GM04503 (cell line): ENCODE measurements around the gene SH2B3.

Experiments
- DNase-seq: peaks from one replicate; pipeline ENCODE4 v3.0.0-alpha.2; 2012; ENCODE audit warnings: low read depth

The SH2B3 gene

DNA sequence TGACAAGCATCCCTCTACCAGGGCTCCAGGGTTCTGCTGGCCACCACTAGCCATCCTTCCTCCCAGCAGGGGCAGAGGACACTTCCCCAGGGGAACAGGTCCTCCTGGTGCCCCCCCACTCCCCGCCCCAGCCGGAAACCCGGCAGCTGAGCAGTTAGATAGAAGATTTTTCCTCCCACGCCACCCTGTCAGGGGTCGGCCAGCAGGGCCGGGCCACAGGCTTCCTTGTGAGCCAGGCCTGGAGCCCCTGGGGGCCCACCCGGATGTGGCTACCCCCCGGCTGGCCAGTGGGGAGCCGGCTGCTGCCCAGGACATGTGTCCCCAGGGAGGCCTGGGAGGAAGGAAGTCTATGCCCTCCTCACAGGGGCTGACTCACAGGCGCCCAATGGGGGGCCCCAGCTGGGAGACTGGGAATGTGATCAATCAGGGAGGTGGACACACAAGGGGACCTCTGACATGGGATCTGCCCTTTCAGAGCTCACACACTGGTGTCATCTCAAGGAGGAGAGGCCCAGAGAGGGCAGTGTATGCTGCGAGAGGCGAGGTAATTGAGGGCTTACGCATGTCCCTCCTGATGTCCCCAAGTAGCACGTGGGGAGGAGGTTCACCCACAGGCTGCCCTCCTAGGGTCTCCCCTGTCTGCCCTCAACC lies 4.2 kb downstream of the SH2B3 start:
- DNase-seq: peak; percentile 58

DNA sequence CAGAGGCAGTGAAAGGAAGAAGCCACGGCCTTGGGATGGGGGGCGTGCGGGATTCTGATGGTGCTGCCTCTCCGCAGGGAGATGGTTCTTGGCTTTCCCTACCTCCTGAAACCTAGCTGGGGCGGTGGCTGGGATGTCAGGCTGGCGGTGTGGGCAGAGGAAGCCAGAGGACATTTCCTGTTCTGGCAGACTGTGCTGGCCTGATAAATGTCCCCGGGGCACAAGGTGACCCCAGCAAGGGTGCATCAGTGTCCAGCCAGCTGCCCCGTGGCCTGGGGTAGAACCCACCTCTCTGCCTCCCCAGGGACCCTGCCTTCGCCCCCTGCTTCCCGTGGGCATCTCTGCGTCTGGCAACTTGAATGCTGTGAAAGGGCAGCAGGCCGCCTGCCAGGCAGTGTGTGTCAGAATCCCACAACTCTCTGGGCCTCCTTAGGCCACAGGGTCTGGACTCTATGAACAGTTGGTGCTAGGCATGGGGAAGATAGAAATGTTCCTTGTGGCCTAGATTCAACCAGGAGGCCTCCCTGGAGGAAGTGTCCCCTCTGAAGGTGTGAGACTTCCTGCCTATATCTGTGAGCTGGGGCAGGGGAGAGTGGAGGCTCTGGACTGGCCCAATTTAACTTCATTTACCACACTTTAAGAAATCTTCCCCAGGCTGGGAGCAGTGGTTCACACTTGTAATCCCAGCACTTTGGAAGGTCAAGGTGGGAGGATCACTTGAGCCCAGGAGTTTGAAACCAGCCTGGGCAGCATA lies 4.9 kb downstream of the SH2B3 start:
- DNase-seq: no peak

DNA sequence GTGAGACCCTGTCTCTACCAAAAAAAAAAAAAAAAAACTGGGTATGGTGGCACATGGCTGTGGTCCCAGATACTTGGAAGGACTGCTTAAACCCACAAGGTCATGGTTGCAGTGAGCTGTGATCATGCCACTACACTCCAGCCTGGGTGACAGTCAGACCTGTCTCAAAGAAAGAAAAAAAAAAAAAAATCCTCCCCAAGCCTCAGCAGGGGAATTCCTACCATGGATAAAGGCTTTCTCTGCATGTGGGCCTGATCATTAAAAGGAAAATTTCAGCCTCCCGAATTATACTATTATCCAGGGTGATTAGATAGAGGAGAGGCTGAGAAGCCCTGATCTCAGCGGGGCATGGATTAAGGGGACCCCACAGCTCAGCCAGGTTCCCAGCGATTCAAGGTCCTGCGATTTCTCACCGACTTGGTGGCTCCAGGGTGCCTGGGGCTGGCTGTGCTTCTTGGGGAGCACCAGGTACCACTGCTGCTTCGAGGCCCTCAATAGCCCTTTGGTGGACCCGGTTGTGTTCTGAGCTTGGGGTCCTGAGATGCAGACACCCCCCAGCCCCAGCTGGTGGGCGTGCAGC lies 5.6 kb downstream of the SH2B3 start:
- DNase-seq: no peak

DNA sequence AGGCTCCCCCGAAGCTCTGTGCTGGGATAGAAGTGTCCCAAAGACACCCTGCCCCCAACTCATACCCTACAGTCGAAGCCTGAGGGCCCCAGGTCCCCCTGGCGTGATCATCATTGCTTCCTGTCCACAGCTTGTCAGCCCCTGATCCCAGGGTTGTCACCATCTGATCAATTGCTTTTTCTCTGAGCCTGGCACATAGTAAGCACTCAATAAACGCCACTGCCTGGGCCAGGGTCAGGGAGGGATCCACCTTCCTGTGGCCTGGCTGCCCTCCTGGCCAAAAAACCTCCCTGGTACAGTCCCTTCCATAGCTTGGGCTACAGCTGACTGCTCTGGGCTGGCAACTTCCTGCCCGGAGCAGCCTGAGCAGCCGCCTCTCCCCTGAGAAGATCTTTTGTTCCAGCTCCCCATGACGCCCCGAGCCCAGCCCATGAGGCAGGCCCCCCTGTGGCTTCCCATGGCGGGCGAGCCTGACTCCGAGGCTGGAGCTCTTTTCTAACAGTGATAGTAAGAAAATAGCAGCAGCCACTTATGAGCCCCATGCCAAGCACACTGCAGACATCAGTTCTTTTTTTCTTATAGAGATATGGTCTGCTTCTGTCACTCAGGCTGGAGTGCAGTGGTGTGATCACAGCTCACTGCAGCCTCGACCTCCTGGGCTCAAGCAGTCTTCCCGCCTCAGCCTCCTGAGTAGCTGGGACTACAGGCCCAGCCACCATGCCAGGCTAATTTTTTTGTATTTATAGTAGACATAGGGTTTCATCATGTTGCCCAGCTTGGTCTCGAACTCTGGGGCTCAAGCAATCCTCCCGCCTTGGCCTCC lies 6.5 kb downstream of the SH2B3 start:
- DNase-seq: no peak

DNA sequence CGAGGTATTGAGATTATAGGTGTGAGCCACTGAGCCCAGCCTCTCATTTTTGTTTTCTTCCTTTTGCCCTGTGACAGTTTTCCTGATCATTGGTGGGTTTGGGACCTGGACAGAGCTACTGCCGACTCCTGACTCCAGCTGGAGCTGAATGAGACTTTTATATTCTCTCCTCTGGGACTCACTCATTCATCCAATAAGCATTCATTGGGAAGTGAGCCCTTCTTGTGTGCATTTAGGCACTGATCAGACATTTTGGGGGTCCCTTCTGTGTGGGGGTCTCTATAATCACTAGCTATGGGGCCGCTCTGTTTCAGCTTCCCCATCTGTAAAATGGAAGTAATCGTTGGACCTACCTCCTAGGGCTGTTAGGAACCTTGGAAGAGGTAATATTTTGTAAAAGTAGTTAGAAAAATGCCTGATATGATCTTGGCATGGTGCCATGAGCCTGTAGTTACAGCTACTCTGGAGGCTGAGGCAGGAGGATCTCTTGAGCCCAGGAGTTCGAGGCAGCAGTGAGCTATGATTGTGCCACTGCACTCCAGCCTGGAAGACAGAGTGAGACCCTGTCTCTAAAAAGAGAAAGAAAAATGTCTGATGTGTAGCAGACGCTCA lies 7.2 kb downstream of the SH2B3 start:
- no peak for DNase-seq

DNA sequence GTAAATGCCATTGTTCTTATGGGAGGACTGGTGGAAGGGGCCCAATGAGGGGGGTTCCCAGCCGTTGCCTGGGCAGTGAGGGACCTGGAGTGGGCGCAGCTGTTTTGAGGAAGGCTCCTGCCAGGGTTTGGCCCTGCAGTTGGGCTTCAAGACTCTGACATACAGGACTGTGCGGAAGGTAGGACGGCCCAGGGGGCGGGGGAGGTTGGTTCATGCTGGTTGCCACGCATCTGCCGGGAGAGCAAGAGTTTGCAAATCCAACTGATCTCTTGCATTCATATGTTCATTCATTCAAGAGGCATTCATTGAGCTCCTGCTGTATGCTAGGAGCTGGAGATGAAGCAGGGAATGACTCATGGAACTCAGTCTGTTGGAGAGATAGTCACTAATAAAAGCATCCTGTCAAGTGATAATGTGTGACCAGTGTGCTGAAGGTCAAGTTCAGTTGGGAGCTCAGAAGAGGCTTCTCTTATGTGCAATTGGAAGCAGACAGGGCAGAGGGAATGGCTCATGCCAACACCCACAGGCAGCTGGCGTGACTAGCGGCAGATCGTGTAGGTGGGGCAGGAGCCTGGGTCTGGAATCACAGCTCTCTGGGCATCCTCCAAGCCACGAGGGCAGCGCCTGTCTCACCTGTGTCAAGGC lies 7.8 kb downstream of the SH2B3 start:
- peak; percentile 65 for DNase-seq

DNA sequence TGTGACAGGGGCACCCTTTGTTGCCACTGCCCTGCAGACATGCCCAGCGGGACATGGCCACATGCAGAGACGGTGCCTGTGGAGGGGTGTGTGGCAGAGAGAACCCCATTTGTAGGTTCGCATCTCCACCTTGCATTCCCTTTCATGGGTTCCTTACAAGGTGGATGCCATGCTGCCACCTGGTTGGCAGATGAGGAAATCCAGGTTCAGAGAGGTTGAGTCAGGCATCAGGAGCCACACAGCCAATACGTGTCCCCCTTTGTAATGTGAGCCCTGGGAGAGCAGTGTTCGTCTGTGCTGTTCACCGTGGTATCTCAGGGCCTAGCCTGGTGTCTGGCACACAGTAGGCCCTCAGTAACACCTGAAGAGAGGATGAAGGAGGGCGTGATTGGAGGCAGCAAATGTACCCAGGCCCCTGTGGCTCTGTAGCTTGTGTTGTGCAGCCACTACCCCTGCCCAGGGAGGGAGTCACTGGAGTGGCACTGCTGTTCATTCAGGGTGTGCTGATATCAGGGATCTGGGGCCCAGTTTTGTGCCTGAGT lies 9.1 kb downstream of the SH2B3 start:
- DNase-seq: no peak

DNA sequence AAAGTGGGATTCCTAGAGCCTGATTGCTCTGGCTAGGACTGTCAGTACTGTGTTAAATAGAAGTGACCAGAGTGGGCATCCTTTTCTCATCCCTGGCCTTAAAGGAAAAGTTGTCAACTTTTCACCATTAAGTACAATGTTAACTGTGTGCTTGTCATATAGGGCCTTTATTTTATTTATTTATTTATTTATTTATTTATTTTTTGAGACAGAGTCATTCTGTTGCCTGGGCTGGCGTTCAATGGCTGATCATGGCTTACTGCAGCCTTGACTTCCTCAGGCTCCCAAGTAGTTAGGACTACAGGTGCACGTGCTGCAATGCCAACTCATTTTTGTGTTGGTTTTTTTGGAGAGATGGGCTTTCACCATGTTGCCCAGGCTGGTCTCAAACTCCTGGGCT lies 11.6 kb downstream of the SH2B3 start:
- DNase-seq: no peak

DNA sequence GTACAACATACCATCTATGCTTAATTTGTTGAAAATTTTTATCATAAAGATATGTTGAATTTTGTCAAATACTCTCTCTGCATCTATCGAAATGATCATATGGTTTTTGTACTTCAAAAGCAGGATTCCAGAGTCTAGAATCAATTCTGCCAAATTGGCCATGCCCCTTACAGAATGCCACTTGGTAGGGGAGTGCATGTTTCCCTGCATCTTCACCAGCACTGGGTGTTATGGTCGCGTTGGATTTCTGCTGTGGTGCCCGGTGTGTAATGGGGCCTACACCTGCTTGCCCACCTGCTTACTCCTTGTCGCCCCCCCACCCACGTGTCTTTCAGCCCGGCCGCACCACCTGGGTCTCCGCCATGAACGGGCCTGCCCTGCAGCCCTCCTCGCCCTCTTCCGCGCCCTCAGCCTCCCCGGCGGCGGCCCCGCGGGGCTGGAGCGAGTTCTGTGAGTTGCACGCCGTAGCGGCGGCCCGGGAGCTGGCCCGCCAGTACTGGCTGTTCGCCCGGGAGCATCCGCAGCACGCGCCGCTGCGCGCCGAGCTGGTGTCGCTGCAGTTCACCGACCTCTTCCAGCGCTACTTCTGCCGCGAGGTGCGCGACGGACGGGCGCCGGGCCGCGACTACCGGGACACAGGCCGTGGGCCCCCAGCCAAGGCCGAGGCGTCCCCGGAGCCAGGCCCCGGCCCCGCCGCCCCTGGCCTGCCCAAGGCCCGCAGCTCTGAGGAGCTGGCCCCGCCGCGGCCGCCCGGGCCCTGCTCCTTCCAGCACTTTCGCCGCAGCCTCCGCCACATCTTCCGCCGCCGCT lies 12.3 kb downstream of the SH2B3 start:
- no peak for DNase-seq

DNA sequence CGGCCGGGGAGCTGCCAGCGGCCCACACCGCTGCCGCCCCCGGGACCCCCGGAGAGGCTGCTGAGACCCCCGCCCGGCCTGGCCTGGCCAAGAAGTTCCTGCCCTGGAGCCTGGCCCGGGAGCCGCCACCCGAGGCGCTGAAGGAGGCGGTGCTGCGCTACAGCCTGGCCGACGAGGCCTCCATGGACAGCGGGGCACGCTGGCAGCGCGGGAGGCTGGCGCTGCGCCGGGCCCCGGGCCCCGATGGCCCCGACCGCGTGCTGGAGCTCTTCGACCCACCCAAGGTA lies 12.8 kb downstream of the SH2B3 start:
- no peak for DNase-seq

DNA sequence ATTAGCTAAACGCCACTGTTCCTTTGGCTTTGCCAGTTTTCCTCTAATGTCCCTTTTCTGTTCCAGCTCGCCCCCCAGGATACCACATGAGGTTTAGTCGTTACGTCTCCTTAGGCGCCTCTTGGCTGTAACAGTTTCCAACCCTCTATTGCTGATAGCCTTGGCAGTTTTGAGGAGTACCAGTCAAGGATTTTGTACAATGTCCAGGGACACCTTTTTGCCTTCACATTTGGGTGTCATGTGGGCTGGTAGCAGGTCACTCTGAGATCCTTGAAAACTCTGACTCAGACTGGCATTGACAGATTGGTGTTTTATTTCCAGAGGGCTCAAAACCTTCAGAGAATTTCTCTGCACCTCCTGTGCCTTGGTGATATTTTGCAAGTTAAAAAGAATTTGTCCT lies 14.1 kb downstream of the SH2B3 start:
- no peak for DNase-seq

DNA sequence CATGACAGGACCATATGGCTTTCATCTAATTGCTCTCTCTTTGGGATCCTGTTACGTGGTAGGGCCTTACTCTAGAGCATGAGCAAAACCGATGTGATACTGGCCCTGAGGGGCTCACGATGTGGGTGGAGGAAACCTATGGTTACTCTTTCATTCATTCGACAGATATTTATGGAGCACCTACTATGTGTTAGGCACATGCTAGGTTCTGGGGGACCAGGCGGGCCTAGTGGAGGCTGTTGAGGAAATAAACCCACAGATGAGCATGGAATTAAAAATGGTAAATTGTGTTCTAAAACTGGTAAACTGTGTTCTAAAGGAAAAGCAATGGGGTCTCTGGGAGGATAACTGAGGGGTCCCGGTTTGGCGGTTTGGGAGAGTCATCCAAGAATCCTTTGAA lies 14.8 kb downstream of the SH2B3 start:
- DNase-seq: no peak

DNA sequence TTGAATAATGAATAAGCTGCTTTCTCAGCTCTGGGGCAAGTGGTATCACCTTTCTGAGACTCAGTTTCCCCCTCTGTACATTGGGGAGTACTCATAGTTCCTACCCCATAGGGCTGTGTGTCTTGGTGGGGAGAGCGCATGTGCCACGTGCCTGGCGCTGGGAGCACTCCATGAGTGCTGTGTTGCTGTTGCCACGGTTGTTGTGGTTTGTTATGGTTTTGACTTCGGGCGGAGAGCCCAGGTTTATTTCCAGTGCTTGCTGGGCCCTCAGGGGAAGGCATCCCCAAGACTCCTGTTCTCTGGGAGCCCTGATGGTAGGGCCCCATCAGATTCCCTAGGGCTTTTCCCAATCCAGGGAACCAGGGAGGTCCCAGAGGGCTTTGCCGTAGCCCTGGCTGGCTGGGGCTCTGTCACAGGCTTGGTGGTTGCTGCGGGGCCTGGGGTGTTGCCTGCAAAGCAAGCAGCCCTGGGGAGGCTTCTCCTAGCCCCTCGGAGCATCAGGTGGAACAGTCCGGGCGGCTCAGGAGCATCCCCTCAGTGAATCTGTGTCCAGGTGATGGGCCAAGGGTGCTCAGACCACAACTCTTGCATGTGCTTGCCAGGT lies 18.6 kb downstream of the SH2B3 start:
- DNase-seq: no peak

DNA sequence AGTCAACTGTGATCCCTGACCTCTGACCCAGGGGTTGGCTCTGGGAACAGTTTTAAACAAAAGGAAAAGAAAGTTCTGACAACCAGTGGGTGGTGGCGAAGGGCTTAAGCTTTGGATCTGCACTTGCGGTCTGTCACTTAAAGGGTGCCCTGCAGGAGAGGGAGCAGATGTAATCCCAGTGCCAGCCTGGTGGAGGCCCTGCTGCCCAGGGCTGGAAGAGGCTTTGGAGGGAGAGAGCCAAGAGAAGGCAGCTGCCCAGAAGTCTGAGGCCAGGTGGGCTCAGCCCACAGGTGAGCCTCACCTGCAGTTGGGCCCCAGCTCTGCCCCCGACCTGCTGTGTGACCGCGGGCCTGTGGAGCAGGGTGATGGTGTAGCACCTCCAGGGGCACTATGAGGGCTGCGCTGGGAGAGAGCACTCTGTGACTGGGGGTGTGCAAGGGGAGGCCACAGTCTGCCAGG lies 19.1 kb downstream of the SH2B3 start:
- no peak for DNase-seq

DNA sequence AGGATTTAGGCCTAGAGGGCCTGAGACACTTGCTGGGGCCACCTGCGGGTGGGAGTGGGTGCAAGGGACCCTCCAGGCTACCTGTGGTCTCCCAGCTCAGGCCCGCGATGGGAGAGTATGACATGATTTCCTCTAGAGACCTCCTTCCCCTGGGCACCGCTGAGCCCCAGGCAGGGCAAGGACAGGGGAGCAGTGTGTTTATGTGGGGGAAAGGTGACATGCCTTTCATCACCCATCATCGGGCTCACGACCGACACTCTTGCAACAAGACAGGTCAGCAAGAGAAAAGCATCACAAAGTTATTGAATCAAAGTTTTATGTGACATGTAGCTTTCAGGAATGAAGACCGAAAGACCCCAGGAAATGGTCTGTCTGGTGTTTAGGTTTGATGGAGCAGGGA lies 19.9 kb downstream of the SH2B3 start:
- DNase-seq: no peak

DNA sequence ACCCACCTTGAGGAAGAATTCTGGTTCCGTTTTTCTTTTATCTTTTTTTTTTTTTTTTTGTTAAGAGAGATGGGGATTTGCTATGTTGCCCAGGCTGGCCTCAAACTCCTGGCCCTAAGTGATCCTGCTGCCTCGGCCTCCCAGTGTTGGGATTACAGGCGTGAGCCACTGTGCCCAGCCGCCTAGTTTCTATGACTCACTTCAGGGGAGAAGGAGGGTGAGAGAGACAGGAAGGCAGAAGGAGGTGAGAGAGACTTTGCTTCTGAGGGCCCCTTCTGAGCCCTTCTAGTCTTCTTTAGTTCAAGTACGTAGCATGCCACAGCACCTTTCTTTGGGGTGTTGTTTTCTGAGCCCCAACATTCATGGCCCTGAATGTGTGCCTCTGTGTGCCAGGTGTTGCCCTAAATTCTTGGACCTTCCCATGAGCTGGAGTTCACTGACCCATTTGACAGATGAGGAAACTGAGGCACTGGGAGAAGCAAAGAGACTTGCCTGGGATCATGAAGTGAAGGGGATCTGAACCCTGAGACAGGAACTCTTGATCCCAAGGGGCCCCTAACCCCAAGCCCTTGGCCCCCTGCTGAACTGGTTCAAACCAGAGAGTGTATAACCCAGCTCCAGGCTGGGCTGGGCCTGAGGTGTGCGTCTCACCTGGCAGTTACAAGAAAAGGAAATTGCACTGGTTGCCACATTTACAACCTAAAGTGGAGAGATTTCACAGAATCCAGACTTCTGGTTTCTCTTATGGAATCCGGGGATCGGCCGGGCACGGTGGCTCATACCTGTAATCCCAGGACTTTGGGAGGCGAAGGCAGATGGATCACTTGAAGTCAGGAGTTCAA lies 20.8 kb downstream of the SH2B3 start:
- no peak for DNase-seq

DNA sequence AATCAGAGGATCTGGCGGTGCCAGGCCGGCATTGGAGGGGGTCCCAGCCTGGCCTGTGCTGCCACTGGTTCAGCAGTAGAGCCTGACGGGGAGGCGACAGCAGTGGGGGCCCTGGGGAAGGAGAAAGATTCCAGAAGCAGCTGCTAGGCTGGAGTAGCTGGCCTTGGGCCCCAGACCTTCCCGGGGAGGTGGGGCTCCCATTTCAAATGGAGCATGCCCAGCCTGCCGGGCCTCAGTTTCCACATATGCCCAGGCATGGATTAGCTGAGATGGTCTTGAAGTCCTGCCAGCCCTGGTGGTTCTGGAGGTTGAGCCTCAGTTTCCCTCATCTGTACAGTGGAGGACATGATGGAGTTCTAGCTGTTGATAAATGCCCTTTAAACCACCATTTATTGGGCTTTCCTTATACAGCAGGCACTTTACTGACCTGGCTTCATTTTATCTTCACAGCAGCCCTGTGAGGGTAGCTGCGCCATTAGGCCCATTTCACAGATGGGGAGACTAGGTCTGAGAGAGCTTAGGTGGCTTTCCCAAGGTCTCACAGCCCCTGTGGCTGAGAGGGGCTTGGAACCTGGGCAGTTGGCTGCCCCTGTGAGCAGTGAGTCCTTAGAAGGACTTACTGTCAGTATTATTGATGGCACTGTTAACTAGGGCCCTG lies 21.8 kb downstream of the SH2B3 start:
- no peak for DNase-seq

DNA sequence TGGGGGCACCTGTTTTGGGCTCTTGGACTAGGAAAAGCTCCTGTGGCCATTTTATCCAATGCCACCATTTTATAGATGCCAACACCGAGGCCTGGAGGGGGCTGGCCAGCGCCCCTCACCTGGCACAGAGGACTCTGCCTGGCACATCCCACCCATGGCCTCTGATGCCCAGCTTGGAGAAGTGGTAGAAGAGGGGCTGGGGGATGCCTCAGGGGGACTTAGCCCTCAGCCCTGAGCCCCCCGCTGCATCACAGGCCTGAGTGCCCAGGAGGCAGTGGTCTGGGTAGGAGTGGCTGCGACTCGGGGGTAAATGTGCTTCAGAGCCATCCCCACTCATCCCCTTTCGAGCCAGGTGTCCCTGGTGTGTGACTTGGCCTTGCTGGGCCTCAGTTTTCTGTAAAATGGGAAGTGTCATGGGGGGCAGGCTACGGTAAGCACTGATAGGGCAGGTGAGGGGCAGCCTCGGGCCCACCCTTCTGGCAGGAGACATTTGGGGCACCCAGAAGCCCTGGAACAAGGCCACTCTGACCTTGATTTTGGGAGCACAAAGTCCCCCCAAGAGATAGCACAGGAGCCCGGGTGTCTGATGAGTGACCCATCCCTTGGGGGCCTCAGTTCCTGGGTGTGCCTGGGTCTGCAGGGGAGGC lies 22.5 kb downstream of the SH2B3 start:
- DNase-seq: no peak
